WI38 (cell line): ENCODE results near the gene LAYN.

Source experiments
- H3K4me3 ChIP-seq: 2 replicates; pipeline ENCODE4 v1.5.1; 2011; ENCODE audit warnings: low read depth, mild to moderate bottlenecking, control low read depth, low read length
- CTCF ChIP-seq: IDR thresholded peaks from 2 replicates; pipeline ENCODE4 v1.5.1; 2012; ENCODE audit warnings: low read depth, mild to moderate bottlenecking, control low read depth, low read length

LAYN gene

GRCh38 chr11:111512296-111513239 lies 28.0 kb upstream of the LAYN start, which contains the start of gene BTG4:
BTG4 (minus strand) TSS chr11:111512386; CDS start chr11:111498776, 13,610 bp downstream.
- H3K4me3 ChIP-seq: peak within 1 kb of the TSS; percentile 36
- no peak for TF ChIP-seq CTCF

- H3K4me3 ChIP-seq: no peak overlapping the region
- TF ChIP-seq CTCF: no peak
These were observed 27.3 kb upstream of the LAYN start for GRCh38 chr11:111513240-111513605.

- 0 out of 2 replicates have a peak, but pooled peaks have one; percentile 9 for TF ChIP-seq CTCF
- peak within 1 kb of the TSS; percentile 47 for H3K4me3 ChIP-seq
These were observed 26.1 kb upstream of the LAYN start, which contains the start of gene HOATZ for GRCh38 chr11:111514216-111515031. HOATZ (plus strand) TSS chr11:111514778; CDS start chr11:111514785, 7 bp downstream.

- H3K4me3 ChIP-seq: no peak overlapping the region
- no peak for TF ChIP-seq CTCF
These were observed 24.9 kb upstream of the LAYN start for GRCh38 chr11:111515591-111515990.

- H3K4me3 ChIP-seq: no peak overlapping the region
- TF ChIP-seq CTCF: no peak
These were observed 21.9 kb upstream of the LAYN start for GRCh38 chr11:111518668-111519067.

- no peak overlapping the region for H3K4me3 ChIP-seq
- no peak for TF ChIP-seq CTCF
These were observed 20.0 kb upstream of the LAYN start for GRCh38 chr11:111520560-111520959.

GRCh38 chr11:111521135-111521534 lies 19.4 kb upstream of the LAYN start:
- H3K4me3 ChIP-seq: no peak overlapping the region
- no peak for TF ChIP-seq CTCF
